Activated CD8-positive, alpha-beta memory T cell treated with anti-CD3 and anti-CD28 coated beads for 4 hours (primary cell): ENCODE results near the gene TMEM204.

Experiments
- DNase-seq, 2 donors: peaks; one replicate each; pipeline ENCODE4 v3.0.0-alpha.2; 2020; ENCODE audit warnings: low read depth in 2 of 2

Gene TMEM204

DNA sequence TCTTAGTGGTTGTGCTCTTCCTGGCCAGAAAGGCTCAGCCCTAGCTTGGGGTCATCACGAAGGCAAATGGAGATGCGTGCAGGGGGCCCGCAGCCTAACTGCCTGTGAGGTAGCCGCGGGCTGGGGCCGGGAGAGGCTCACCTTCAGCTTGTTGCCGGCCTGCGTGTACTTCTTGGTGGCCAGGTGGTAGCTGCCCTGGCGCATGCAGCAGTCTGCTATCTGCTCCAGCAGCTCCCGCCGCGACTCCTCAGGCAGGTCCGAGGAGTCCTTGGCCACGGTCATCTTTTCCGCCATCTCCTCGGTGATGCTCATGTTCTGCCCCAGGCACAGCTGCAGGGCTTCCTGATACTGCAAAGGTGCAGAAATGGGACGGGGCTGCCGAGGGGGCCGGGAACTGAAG, 13.0 kb upstream of the TMEM204 start:
- DNase-seq, result no peak

DNA sequence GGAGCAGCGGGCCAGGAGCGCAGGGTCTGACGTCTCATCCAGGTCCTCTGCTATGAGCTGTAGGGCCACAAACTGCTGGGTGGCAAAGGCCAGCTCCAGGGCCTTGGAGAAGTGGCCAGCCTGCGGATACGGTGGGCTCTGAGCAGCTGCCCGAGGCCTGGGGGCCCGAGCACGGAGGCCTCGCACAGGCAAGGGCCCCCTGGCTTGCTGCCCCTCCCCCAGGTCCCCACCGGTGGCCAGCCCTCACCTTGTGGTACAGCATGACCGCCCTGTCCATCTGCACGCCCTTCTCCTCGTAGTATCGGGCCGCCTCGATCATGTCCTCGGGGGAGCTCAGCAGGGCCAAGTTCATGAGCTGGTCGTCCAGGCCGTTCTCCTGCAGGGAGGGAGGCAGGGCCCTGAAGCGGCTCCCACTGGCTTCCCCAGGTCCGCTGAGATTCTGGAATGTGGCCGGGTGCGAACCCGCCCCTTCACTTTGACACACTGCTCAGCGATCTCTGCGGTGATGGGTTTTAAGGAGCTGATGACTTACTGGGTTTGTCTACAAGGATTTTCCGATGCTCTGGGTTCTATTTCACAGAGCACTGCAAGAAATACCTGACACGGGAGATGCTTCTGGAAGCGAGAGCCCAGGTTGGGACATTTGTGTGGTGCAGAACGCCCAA, 9.8 kb upstream of the TMEM204 start:
- DNase-seq, result no peak

DNA sequence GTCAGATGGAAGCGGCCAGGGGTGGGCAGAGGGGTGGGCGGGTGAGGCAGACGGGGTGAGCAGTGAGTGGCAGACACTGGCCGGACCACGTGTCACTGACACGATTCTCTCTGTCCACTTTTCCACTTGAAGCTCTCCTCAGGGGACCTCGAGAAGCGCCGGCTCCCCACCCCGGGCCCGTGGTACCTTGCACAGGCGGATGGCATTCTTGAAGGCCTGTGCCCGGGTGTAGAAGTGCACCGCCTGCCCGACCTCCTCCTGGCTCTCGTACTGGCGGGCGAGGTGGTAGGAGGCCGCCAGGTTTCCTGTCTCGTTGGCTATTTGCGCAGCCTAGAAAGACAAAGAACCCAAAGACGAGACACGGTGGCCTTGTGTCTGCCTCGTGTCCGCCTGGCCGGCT, 9.1 kb upstream of the TMEM204 start:
- DNase-seq, result no peak

DNA sequence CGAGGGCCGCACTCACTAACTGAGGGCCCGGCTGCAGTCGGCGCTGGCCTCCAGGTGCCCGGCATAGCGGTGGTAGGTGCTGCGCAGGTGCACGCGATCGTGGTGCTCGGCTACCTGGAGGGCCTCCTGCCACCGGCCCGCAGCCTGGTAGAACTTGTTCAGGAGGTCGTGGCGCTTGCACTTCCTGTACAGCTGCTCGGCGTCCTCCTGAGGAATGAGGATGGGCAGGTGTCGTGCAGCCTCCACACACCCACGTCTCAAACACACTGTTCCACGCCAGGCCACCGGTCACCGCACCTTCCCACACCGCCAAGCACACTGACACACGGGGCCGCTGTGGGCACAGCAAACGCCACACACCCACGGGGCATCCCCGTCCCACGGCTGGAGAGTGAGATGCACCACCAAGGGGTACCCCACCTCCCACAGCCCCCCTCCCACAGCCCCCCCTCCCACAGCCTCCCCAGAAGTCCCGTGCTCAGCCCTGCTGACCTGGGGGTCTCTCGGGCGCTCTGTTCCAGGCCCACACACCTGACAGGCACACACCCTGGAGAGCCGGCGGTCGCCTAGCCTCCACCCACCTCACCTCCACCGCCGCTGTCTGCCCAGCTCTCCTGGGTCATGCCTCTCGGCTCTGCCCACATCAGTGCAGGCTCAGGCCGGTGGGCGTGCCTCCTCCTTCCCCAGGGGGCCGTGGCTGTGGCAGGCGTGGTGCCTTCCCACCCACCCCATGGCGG, 7.4 kb upstream of the TMEM204 start:
- no peak for DNase-seq

DNA sequence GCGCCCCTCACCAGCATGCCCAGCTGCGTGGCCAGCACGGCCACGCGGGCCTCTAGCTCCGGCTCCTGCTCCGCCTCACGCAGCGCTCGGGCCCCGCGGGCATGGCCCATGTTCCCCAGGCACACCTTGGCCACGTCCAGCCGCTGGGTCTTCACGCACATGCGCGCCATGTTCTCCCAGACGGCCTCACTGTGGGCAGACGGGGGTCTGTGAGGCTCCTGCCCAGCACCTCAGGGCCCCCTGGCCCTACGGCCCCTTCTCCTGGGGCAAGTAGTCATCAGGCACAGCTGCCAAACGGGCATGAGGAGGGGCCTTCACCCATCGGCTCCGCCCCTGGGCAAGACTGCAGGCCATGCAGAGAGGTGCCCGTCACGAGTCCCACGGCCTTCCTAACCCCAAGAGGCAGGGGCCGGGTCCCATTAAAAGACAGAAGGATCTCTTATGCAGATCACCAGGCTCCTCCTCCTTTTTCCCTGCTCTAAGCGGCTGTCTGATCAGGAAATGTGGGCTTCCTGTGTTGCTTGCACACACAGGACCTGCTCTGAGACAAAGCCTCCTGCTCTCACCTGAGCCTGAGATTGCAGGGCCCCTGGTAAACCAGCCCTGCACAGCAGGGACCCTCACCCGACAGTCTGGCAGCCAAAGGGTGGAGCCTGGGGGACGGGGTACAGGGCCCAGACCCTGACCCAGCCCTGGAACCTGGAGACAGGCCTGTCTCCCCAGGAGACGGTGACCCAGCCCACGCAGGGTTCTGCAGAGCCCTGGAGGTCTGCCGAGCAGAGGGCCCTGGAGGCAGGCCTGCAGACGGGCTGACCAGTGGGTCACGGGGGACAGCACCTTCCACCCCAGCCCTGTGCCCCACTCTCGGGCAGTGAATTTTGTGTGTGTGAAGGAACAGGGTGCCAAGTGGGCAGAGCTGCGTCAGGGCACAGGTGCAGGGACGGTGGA, 6.6 kb upstream of the TMEM204 start:
- DNase-seq, result no peak

DNA sequence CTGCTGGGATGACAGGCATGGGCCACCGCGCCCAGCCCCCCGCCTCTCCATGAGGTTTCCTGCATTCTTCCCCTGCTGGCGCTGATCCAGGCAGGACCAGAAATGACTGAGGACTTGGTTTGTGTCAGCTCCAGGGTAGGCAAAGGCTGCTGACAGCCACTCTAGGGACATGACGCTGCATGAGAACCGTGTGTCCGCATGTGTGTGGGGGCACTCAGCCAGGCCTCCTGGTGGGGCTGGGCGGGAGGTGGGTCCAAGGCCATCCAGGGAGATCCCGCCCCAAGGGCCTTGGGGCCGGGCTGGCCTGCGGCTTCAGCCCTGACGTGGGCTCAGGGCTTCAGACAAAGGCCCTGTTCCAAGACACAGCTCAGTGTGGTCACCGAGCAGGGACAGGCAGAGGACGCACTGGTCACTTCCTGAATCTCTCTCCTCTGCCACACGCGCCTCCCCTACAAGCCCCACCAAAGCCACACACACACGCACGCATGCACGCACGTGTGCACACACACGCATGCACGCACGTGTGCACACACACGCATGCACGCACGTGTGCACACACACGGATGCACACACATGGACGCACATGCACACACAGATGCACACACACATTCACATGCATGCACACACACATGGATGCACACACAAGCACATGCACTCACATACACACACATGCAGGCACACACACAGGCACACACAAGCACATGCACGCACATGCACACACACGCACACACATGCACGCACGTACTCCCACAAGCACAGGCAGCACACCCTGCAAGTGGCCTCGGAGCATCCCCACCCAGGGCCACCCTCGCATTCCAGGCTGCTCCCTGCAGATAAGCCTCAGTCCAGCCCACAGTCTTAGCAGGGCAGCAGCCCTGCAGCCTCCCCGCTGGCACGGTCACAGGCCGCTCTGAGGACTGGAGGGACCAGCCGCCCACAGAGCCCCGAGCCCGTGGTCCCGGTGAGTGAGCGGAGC, 5.3 kb upstream of the TMEM204 start:
- DNase-seq, result no peak

DNA sequence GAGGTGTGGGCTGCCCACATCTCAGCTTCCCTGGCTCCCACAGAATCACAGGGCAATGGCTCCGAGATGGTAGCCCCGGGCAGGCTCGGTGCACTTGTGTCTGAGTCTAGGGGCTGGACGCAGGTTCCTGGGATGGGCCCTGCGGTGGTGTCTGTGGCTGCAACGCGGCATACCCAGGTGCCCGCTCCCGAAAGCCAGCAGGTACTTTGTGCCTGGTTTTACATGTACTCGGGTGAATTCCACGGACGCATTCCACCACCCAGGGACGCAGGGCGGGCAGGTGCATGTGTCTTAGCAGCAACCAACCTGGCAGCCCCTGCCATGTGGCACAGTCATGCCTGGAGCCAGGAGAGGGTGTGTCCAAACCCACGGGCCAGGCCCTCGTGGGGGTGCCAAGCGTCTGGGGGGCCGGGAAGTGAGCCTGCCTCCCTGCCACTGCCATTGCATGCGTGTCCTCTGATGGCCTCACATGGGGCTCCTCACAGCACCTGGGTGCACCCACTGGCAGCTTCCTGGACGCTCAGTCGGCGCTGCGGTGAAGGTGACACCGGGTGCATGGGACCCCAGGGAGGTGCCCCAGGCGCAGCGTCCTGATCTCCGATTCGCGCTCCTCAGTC, 4.4 kb upstream of the TMEM204 start:
- no peak for DNase-seq

DNA sequence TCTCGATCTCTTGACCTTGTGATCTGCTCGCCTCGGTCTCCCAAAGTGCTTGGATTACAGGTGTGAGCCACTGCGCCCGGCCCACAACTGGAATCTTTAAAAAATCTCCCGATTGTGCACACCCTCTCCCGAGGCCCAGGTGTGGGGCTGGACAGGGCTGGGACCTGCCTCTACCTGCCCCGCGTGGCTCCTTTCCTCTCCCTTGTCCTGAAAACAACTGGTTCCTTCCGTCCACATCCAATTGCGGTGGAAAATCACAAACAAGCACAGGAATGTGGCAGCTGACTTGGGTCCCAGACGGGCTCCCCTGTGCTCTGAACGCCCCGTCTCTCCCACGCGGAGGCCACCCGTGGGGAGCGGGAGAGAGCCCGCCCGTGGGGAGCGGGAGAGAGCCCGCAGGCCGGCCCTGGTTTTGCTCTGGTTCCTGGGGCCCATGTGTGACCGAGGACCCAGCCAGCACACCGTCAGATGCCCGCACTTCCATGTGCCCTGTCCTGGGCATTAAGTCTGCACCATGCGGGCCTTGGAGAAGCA, 3.0 kb upstream of the TMEM204 start:
- DNase-seq, result no peak

DNA sequence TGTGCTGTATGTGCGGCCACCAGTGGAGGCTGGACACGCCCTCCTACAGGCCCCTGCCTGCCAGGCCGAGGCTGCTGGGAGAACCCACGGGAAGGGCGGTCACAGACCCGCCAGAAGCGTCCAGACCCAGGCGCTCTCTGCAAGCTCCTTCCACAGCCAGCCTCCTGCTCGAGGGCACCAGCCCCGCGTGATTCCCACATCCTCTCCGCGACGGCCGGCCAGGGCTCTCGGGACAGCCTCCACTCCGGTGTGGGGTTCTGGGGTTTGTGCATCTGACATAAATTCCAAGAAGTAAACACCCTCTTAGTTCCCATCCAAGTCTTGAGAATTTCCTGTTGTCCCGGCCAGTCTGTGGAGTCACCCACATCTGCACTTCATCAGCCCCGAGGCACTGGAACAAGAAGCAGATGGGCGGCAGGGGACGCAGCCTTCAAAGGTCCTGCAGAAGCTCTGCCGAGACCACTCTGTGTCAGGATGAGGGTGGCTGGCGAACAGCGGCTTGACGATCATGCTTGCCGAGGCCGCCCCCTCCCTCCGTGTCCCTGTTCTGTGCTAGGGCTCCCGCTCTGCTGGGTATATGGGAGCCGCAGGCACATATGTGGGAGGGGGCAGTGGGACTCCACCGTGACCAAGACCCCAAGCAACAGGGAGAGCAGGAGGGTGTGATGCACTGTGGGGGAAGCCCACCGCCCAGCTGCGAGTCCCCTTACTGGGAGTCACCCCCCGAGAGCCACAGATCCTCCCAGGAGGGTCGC, 2.4 kb upstream of the TMEM204 start:
- DNase-seq, result no peak

DNA sequence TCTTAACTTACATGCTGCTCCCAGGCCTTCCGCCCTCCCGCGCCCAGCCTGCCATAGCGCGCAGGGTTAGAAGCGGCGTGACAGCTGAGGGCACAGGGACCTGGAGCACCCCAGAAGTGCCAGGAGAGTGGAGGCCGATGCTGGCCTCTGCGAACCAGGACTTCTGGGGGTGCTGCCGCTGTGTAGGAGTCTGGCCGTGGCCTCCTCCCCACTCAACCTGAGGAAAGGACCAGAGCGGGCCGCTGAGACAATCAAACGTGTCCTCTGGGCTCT, 1.9 kb upstream of the TMEM204 start:
- DNase-seq, result no peak

DNA sequence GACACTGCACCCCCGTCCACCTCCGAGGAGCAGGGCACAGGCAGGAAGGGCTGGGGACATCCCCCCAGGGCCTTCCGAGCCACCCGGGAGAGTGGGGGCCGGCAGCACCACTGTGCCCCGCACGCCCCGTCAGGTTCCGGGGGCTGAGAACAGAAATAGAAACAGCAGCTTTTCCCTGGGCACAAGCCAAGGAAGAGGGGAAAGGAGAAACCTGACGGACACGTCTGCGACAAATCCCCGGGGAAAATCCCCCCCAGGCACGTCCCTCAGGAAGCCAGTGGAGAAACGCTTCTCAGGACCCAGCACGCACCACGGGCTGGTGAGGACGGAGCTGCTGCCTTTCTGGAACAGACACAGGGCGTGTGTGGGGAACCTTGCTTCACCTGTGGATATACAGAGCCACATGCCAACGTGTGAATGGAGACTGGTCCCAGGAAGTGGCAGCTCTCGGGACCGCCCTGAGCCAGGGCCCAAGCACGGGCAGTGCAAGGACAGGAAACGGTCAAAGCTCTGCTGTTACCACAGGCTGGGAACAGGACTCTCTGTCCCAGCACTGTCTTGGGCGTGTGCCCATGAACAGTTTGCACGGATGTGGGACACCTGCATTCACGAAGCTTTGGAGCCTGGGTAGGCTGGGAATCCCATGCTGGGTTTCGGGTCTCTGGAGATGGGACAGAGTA, 1.2 kb upstream of the TMEM204 start:
- DNase-seq, result no peak

DNA sequence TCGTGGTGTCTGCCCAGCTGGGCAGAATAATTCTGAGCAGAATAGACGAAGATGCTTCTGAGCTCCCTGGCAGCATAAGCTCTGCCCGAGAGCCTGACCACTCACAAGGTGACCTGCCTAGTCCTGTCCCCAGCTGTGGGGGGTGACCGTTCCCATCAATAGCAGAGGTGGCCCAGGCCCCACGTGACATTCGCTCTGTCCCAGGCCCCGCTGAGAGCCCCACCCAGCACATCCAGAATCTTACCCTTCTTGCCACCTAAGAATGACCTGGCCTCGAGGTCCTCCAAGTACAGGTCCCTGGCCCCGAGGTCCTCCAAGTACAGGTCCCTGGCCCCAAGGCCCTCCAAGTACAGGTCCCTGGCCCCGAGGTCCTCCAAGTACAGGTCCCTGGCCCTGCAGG, 695 bp upstream of the TMEM204 start:
- no peak for DNase-seq

DNA sequence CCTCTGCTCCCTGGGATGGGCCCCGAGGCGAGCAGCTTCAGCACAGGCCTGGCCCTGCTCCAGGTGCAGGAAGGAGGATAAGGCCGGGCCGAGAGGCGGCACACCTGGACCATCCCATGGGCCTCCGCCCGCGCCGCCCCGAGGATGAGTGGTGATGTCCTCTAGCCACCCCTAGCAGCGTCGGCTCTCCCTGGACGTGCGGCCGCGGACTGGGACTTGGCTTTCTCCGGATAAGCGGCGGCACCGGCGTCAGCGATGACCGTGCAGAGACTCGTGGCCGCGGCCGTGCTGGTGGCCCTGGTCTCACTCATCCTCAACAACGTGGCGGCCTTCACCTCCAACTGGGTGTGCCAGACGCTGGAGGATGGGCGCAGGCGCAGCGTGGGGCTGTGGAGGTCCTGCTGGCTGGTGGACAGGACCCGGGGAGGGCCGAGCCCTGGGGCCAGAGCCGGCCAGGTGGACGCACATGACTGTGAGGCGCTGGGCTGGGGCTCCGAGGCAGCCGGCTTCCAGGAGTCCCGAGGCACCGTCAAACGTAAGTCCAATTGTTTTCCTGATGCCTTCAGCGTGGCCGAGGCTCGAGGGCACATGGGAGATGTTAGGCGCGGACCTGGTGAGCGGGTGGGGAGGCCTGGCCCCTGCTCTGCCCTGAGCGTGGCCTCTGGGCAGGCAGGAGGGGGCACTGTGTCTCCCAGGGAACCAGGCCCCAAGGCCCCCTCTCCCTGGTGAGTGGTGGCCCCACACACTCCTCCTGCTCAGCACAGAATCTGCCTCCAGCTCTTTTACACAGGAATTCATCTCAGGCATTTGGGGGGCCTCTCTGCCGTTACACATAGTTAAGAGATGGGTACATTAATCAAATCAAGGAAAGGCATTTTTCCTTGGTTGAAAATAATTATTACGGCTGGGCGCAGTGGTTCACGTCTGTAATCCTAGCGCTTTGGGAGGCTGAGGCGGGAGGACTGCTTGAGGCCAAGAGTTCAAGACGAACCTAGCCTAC, 855 bp downstream of the TMEM204 start:
- DNase-seq, result no peak

DNA sequence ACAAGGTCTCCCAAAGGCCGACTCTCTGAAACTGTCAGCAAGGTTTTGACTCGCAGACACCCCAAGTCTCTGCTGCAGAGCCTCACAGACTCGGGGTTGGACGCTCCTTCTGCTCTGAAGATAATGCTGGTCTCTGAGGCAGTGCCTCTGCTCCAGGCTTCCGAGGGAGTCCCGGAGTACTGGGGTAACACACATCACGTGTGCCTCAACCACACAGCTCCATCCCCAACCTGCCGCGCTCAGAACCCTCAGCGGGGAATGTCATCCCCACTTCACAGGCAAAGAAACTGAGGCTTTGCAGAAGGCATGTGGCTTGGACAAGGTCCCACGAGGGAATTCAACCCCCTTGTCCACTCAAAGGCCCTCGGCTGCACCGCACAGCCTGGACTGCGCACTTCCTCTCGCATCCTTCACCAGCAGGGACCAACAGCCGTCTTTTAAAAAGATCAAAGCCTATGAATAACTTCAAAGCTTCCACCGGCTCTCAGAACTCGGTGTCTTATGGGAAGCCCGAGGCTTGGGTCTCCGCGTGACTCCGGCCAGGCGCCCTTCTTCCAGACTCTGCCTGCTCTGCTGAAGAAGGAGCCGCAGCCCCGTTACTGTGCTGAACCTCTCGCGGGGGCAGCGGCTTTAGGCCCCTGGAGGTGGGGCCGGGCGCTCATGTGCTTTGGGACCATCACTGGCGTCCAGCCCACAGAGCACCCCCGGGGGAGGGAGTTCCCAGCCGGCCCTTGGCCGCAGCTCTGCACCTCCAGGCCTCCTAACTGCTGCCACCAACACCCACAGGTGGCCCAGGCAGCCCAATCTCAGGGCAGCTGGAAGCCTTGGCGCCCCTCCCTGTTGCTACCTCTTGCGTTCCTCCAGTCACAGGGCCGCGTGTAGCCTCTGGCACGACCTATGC, 2.2 kb downstream of the TMEM204 start:
- no peak for DNase-seq

DNA sequence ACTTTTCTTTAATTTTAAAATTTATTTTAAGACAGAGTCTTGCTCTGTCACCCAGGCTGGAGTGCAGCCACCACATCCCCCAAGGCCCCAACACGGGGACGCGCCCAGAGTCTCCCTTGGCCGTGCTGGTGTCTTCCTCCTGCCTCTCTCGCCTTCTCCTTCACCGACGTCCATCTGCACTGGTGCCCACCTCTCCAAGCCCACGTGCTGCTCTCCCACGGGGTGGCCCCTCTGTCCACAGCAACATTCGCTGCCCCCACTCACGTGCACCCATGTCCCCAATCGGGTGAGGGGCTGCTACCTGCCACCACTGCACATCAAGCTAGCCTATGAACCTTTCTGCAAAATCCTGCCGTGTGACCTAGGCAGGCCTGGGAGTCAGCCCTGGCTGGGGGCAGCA, 3.1 kb downstream of the TMEM204 start:
- DNase-seq, result no peak

DNA sequence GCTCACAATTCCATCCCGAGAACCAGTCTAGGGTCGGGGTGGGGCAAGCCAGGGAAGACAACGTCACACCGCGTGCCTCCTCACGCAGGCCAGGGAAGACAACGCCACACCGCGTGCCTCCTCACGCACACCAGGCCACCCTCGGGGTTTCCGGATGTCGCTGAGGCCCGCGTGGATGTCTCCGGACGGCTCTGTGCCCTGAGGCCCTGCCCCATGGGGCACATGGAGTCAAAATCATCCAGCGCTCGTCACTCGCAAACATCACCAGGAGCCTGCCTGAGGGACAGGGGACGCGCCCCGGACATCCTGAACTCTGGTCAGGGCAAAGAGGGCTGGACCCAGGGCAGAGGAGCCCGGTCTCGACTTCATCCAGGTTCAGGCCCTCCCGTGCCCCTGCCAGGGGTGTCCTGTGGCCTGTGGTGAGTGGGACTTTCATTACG, 3.7 kb downstream of the TMEM204 start:
- DNase-seq, result no peak

DNA sequence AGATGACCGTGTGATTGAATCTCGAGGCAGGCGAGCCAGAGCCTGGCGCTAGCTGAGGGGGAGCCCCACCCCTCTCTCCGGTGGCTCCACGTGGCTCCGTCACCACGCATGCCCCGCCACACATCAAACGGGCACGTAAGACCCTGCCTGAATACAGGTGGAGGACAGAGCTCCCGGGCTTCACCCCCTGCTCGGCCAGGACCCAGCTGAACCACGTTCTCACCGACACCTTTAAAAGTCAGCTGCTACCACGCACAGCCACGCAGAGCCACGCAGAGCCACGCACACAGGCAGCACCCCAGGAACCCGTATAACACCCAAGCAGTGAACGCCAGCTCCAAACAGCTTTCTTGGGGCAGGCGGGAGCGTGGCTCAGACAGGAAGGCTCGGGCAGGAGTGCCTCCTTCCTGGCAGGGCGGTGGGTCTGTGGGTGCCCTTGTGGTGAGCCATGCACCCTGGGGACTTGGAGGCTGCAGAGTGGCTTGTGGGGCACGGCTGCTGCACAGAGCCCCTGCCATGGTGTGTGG, 4.4 kb downstream of the TMEM204 start:
- no peak for DNase-seq
